IPS-18a (cell line): Measurements from ENCODE around the gene NAGA.
A peak's percentile ranks its signal among the peaks of the same experiment; 100 is the strongest.
"Not testable (repeated sequence)": the region's sequence is repeated elsewhere in the genome, so short reads cannot be mapped to it uniquely, and the experiment has no call there.

Experiments
- H3K27ac ChIP-seq: one replicate; pipeline ENCODE4 v1.5.1; 2013; ENCODE audit warnings: low read length
- H3K27me3 ChIP-seq: one replicate; pipeline ENCODE4 v1.6.1; 2013; ENCODE audit warnings: mild to moderate bottlenecking, low read length; ENCODE audit not compliant: control insufficient read depth, insufficient read depth
- H3K36me3 ChIP-seq: one replicate; pipeline ENCODE4 v1.6.1; 2013; ENCODE audit warnings: low read depth, low read length; ENCODE audit not compliant: control insufficient read depth
- H3K4me1 ChIP-seq: one replicate; pipeline ENCODE4 v1.6.1; 2013; ENCODE audit warnings: low read depth, low read length; ENCODE audit not compliant: control insufficient read depth
- H3K4me3 ChIP-seq: one replicate; pipeline ENCODE4 v1.5.1; 2013; ENCODE audit warnings: low read length
- H3K9ac ChIP-seq: one replicate; pipeline ENCODE4 v1.6.1; 2013; ENCODE audit warnings: mild to moderate bottlenecking, low read length, moderate library complexity
- H3K9me3 ChIP-seq: one replicate; pipeline ENCODE4 v1.6.1; 2013; ENCODE audit warnings: low read depth, low read length; ENCODE audit not compliant: control insufficient read depth

NAGA gene

DNA sequence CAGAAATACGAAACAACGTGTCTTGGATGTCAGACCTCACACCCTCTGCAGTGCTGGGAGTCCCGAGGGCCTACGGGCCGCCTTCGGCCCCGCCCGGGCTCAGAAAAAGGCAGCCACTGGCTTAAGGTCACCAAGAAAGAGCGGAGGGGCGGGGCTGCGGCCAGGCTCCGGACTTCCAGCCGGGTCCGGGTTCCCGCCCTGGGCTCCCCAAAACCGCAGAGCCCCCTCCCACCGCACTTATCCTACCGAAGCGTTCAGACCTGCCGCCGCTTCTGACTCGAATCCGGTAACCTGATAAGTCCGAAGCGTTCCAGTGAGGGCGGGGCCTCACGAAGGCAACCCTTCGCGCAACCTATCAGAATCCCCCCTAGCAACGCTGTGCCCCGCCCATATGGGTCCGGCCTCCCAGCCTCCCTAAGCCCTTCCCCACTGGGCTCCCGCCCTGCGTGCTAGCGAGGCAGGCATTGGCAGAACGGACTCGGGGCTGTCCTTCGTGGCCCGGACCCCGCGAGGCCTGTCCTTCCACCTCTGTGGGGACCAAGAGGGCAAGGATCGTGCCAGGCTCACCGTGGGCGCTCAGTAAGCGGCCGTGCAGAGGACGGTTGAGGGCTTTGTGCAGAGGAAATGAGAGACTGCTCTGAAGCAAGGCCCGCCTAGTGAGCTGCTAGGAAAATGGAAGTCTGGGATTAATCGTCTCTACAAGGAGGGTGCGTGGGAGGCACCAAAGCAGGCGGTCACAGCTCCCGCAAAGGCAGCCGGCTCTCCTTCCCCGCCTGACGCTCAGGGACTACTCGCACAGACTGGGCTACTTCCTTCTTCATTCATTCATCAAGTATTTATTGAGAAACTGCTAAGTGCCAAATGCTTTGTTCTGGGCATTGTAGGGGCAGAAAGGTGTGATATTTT, at the start of gene NAGA:
Gene NAGA (minus strand): TSS at position 296 of the 906 bp plus-strand sequence. CDS start 515 bp downstream, outside the sequence.
- Histone ChIP-seq H3K27ac (peak within 1 kb of the TSS; percentile 13), H3K4me3 (peak within 1 kb of the TSS; percentile 66), H3K9me3 (no peaks in the 10 kb centered on the region), H3K4me1 (peaks cover 10% of the 10 kb centered on the region), H3K36me3 (peaks cover 4% of the 10 kb centered on the region), H3K9ac (peak within 1 kb of the TSS; percentile 63), H3K27me3 (peaks cover 19% of the 10 kb centered on the region)

DNA sequence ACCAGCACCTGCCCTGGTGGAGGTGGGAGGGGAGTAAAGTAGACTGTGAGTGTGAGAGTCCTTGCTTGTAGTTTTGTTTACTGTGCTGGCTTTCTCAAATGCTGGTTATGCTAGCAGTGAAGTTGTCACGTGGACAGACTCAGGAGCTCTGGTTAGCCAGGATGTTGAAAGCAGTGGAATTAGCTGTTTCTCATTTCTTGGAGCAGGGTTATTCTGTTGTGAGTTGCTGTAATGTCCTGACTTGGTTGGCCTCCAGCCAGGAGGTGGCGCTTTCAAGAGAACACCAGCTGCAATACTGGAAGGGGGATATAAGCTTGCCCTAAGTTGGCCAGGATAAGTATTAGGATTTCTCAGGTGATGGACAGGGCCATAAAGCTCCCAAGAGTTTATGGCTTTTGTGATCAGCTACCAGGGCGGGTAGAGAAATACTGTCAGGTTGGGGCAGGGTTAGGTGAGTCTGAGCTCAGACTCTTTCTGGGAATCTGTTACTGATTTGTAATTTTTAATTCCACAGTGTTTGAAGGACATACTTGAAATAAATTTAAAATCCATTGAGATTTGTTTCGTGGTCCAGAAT, 46.3 kb upstream of the NAGA start:
- peaks cover 4% of the 10 kb centered on the region for H3K4me1 ChIP-seq
- H3K4me3 ChIP-seq: no peak overlapping the region
- H3K9ac ChIP-seq: no peak overlapping the region
- no peak overlapping the region for H3K27ac ChIP-seq
- H3K9me3 ChIP-seq: no peaks in the 10 kb centered on the region
- no peaks in the 10 kb centered on the region for H3K36me3 ChIP-seq
- no peaks in the 10 kb centered on the region for H3K27me3 ChIP-seq

DNA sequence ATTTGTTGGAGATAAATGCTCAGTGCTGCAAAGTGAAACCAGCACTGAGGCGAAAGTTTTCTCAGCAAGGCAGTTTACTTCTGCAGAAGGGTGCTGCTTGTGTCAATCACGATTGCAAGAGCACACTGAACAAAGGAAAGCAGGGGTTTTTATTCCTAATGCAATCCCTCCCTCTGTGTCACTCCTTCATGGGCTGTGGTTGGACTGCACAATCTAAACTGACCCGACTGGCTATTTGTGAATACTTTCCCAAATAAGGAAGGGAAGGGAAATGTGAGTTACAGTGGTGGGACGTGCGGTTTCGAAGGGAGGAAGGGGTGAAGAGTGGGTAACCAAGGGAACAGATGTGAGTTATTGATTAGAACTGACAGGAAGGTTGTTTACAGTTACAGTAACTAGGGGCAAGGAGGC, 44.8 kb upstream of the NAGA start:
- H3K4me3 ChIP-seq: not testable (repeated sequence)

DNA sequence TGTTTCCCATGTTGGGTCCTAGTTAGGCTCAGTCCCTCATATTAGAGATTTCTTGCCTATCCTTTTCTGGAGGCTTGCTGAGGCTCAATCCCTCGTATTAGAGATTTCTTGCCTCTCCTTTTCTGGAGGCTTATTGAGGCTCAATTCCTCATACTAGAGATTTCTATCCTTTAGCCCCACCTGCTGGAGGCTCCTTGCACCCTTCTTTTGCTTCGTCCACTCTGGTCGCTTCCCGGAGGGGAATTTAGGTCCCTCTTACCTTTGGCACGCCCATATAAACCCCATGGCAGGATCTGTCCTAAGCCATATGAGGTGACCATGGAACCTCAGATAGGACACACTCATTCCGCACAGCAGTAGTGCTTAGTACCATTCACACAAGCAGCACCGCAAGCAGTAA, 44.1 kb upstream of the NAGA start:
- H3K27ac ChIP-seq: no peak overlapping the region
- H3K27me3 ChIP-seq: no peaks in the 10 kb centered on the region
- H3K9me3 ChIP-seq: no peaks in the 10 kb centered on the region
- H3K4me1 ChIP-seq: peaks cover 6% of the 10 kb centered on the region
- H3K9ac ChIP-seq: no peak overlapping the region
- H3K4me3 ChIP-seq: no peak overlapping the region
- H3K36me3 ChIP-seq: no peaks in the 10 kb centered on the region

More for the DNA sequence above, 44.8 kb upstream of the NAGA start:
- not testable (repeated sequence) for H3K27me3 ChIP-seq, H3K9ac ChIP-seq, H3K9me3 ChIP-seq, H3K4me1 ChIP-seq, H3K36me3 ChIP-seq, H3K27ac ChIP-seq

DNA sequence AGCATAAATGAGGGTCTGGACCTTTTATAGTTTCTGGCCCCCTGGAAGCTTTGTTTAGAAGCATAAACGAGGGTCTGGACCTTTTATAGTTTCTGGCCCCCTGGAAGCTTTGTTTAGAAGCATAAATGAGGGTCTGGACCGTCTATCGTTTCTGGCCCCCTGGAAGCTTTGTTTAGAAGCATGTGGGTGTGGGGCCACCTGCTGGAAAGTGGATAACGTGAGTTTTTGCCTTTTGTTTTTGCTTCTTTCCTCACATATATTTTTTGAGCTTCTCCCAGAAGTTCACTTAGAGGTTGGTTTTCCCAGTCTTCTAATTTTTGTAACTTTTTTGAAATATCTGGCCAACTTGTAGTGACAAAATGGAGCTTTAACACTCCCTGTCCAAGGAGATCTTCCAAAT, 42.2 kb upstream of the NAGA start:
- H3K9ac ChIP-seq, H3K27ac ChIP-seq: not testable (repeated sequence)

DNA sequence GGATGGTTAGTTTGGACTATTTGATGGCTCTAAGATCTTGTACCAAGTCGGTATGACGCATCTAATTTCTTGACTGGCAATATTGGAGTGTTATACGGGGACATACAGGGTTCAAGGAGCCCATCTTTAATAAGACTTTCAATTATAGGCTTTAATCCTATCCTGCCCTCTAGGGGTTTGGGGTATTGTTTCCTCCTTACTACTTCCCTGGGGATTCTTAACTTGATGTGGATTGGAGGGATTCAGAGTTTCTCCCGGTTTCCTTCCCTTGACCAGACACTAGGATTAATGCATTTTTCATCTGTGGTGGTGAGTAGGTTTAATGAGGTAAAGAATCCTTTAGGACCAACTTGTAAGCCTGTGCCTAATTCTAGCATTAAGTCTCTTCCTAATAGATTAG, 41.2 kb upstream of the NAGA start:
- H3K4me3 ChIP-seq: no peak overlapping the region
- H3K27ac ChIP-seq: no peak overlapping the region
- H3K36me3 ChIP-seq: no peaks in the 10 kb centered on the region
- peaks cover 6% of the 10 kb centered on the region for H3K27me3 ChIP-seq
- peaks cover 6% of the 10 kb centered on the region for H3K4me1 ChIP-seq
- H3K9me3 ChIP-seq: no peaks in the 10 kb centered on the region
- H3K9ac ChIP-seq: no peak overlapping the region

More for the DNA sequence above, 42.2 kb upstream of the NAGA start:
- H3K4me1 ChIP-seq, H3K36me3 ChIP-seq, H3K9me3 ChIP-seq, H3K27me3 ChIP-seq, H3K4me3 ChIP-seq: not testable (repeated sequence)

DNA sequence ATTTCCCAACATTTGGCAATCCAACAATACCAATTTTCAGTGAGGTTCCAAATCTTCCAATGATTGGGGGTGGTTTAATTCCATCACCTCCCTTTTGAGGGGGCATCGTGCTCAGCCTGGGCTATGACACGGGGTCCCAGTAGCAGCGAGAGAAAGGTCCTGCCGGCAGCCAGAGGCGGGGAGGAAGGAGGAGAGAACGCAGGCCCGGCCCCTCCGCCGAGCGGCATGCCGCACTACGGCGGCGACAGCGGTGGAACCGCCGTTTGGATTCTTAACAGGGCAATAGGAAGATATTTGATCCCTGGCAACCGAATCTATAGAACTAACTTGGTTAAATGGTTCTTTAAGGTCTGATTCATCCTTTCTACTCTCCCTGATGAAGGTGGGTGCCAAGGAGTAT, 38.2 kb upstream of the NAGA start:
- peaks cover 6% of the 10 kb centered on the region for H3K4me1 ChIP-seq
- H3K27me3 ChIP-seq: peaks cover 6% of the 10 kb centered on the region
- H3K9me3 ChIP-seq: peaks cover 5% of the 10 kb centered on the region
- H3K9ac ChIP-seq: no peak overlapping the region
- H3K36me3 ChIP-seq: no peaks in the 10 kb centered on the region
- H3K4me3 ChIP-seq: no peak overlapping the region
- no peak overlapping the region for H3K27ac ChIP-seq

DNA sequence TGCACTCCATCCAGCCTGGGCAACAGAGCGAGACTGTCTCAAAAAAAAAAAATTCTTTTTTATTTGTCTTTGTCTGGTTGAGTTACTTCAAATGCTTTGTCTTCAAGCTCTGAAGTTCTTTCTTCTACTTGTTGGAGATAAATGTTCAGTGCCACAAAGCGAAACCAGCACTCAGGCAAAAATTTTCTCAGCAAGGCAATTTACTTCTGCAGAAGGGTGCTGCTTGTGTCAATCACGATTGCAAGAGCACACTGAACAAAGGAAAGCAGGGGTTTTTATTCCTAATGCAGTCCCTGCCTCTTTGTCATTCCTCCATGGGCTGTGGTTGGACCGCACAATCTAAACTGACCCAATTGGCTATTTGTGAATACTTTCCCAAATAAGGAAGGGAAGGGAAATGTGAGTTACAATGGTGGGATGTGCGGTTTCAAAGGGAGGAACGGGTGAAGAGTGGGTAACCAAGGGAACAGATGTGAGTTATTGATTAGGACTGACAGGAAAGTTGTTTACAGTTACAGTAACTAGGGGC, 33.8 kb upstream of the NAGA start:
- H3K27me3 ChIP-seq, H3K27ac ChIP-seq, H3K4me1 ChIP-seq, H3K36me3 ChIP-seq, H3K4me3 ChIP-seq, H3K9ac ChIP-seq: not testable (repeated sequence)
- H3K9me3 ChIP-seq: peaks cover 11% of the 10 kb centered on the region

DNA sequence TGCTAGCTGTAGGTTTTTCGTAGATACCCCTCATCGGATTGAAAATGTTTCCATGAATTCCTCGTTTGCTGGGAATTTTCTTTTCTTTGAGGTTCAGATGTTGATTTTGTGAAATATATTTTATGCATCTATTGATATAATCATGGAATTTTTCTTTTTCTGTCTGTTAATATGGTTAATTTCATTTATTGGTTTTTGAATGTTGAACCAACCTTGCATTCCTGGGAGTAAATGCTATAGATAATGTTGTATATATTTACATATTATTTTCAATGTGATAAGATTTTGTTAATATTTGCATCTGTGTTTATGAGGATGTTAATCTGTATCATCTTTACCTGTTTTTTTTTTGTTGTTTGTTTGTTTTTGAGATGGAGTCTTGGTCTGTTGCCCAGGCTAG, 30.6 kb upstream of the NAGA start:
- Histone ChIP-seq H3K36me3 (no peaks in the 10 kb centered on the region), H3K27ac (no peak overlapping the region), H3K9ac (no peak overlapping the region), H3K4me3 (no peak overlapping the region), H3K9me3 (peaks cover 11% of the 10 kb centered on the region), H3K27me3 (no peaks in the 10 kb centered on the region), H3K4me1 (no peaks in the 10 kb centered on the region)

DNA sequence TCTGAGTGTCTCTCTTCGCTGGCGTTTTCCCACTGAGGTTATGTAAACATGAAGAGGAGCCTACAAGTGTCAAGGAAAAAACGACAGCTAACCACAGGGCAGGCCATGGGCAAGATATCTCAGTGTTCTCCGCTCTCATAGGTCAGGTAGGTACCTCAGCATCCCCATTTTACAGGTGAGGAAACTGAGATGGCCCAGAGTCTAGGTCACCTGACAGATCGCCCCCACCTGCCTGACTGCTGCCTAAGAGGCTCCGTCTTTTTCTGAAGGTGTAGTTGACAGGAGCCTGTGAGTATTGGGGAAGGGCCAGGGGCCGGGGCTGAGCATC, 20.8 kb upstream of the NAGA start:
- Histone ChIP-seq H3K9me3 (no peaks in the 10 kb centered on the region), H3K4me3 (peak overlapping the region; percentile 99), H3K4me1 (peaks cover 4% of the 10 kb centered on the region), H3K36me3 (peaks cover 8% of the 10 kb centered on the region), H3K27me3 (peaks cover 10% of the 10 kb centered on the region), H3K27ac (no peak overlapping the region), H3K9ac (peak overlapping the region; percentile 99)

DNA sequence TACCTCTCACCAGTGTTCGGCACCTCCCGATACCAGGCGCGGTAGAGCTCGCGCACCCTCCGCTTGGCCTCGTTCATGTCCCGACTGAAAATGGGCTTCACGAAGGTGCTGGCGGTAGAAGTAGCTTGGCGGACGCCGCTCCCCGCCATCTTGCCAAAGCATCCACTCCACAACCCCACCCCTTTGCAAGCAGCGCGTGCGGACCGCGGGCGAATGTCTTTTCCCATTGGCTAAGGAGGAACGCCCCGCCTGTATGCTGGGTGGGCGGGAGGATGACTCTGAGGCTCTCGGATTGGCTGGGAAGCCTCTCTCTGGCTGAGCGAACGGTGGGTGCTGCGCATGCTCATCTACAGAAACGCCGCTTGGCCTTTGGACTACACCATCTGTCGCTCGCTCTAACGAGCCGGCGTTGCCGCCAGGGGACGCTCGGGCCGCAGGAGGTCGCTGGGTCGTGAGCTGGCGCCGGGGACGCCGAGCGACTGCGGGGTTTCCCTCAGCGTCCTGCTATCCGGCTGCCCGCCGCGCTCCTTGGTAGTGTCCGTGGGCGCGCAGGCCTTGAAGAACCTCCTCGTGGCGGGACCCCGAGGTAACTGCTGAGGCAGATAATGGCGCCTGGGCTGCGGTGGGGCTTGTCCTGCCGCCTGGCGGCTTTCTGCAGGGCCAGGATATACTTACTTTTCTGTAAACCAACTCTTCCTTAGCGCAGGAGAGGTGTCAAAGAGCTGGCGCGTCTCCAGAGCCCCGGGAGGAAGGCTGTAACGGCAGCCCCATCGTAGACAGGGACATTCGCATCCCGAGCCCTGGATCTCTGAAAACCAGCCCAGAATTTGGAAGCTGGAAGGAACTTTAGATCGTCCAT, 20.2 kb upstream of the NAGA start, which contains the start of gene NDUFA6:
Gene NDUFA6 (minus strand): TSS at position 177 of the 859 bp plus-strand sequence. CDS start 28 bp downstream, at position 149.
- Histone ChIP-seq H3K4me3 (peak within 1 kb of the TSS; percentile 99), H3K9me3 (no peaks in the 10 kb centered on the region), H3K36me3 (peaks cover 14% of the 10 kb centered on the region), H3K27me3 (peaks cover 10% of the 10 kb centered on the region), H3K4me1 (peaks cover 4% of the 10 kb centered on the region), H3K9ac (peak within 1 kb of the TSS; percentile 99), H3K27ac (peak within 1 kb of the TSS; percentile 95)
